Activated T-helper 1 cell treated with anti-CD3 and anti-CD28 coated beads, Interleukin-12 subunit alpha, Interleukin-12 subunit beta, Interleukin-2, Interleukin-4 antibody, amounts not matched to agents 30 ng/mL and 10 ng/mL and 1 ng/mL, durations not matched to agents 14 hours and 24 hours and 36 hours (primary cell): ENCODE data around the gene APOBR. TPM values are rescaled to one million over a fixed set of nuclear protein-coding genes. Genes with fewer than 3 reads are reported as not detected.
"Not testable (repeated sequence)": the region's sequence is repeated elsewhere in the genome, so short reads cannot be mapped to it uniquely, and the experiment has no call there.

Source experiments
- DNase-seq: peaks from one replicate; pipeline ENCODE4 v3.0.0; 2021; ENCODE audit warnings: low spot score
- H3K27ac Mint-ChIP-seq: one replicate; pipeline ENCODE4 v1.8.0; 2021; ENCODE audit warnings: mild to moderate bottlenecking, mixed read lengths
- H3K27me3 Mint-ChIP-seq: one replicate; pipeline ENCODE4 v1.8.0; 2022; ENCODE audit warnings: mild to moderate bottlenecking, moderate library complexity, mixed read lengths; ENCODE audit not compliant: insufficient read depth
- H3K36me3 Mint-ChIP-seq: one replicate; pipeline ENCODE4 v1.8.0; 2021; ENCODE audit warnings: low read depth, mixed read lengths
- H3K4me1 Mint-ChIP-seq: one replicate; pipeline ENCODE4 v1.8.0; 2021; ENCODE audit warnings: low read depth, mixed read lengths
- H3K4me3 Mint-ChIP-seq: one replicate; pipeline ENCODE4 v1.8.0; 2021; ENCODE audit warnings: mild to moderate bottlenecking, moderate library complexity, mixed read lengths
- H3K9me3 Mint-ChIP-seq: one replicate; pipeline ENCODE4 v1.8.0; 2021; ENCODE audit warnings: mixed read lengths
- intact Hi-C: fragments of 100-400 bp; cut with micrococcal nuclease; formaldehyde crosslinking; loops from one replicate; pipeline ENCODE4 v1.15.1; 2024
- total RNA-seq: library from RNA; stranded (reverse); gene quantifications from 2 replicates; pipeline ENCODE4 v1.2.3, GENCODE V29; 2022

The APOBR gene
- total RNA-seq, 1 donor from 2014 or later, result 4.3 TPM

GRCh38 chr16:28538733-28539596 is 44.5 kb downstream of the APOBR start, which contains the start of gene NUPR1:
Gene NUPR1 (minus strand): TSS chr16:28538974. CDS start chr16:28538907, 67 bp downstream.
- Mint-ChIP-seq H3K4me1 (peaks cover 15% of the 10 kb centered on the region), H3K36me3 (no peaks in the 10 kb centered on the region), H3K27me3 (peaks cover 4% of the 10 kb centered on the region), H3K4me3 (no peak within 1 kb of the TSS), H3K9me3 (no peaks in the 10 kb centered on the region), H3K27ac (no peak within 1 kb of the TSS)
- intact Hi-C loops, result no loop called here
- DNase-seq, result no peak

GRCh38 chr16:28540346-28540745 is 45.9 kb downstream of the APOBR start:
- H3K27ac Mint-ChIP-seq, result no peak overlapping the region
- no peak overlapping the region for H3K4me3 Mint-ChIP-seq
- H3K9me3 Mint-ChIP-seq, result no peaks in the 10 kb centered on the region
- H3K27me3 Mint-ChIP-seq, result peaks cover 6% of the 10 kb centered on the region
- H3K4me1 Mint-ChIP-seq, result peaks cover 3% of the 10 kb centered on the region
- no peaks in the 10 kb centered on the region for H3K36me3 Mint-ChIP-seq
- no peak for DNase-seq
- intact Hi-C loops, result no loop called here

DNA sequence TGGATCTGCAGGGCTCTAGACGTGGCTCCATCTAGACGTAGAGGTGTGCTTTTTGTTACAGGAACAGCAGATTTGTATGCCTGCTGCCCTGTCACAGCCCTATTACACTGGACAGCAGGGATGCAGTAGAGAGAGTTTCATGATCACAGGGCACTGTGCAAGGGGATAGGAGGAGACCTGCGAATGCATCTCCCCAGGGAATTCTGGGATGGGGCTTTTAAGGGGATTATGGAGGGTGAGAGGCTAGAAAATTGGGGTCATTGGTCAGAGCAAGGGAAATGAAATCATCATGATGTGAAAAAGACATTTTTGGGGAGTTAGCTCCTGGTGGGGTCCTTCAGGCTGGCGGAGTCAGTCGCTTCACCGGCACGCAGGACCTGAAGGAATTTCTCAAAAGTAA is 48.2 kb downstream of the APOBR start:
- intact Hi-C loops, result no loop called here
- H3K9me3 Mint-ChIP-seq, result no peaks in the 10 kb centered on the region
- H3K4me1 Mint-ChIP-seq, result no peaks in the 10 kb centered on the region
- H3K4me3 Mint-ChIP-seq, result no peak overlapping the region
- H3K27ac Mint-ChIP-seq, result no peak overlapping the region
- H3K36me3 Mint-ChIP-seq, result no peaks in the 10 kb centered on the region
- DNase-seq, result no peak
- H3K27me3 Mint-ChIP-seq, result peaks cover 6% of the 10 kb centered on the region

DNA sequence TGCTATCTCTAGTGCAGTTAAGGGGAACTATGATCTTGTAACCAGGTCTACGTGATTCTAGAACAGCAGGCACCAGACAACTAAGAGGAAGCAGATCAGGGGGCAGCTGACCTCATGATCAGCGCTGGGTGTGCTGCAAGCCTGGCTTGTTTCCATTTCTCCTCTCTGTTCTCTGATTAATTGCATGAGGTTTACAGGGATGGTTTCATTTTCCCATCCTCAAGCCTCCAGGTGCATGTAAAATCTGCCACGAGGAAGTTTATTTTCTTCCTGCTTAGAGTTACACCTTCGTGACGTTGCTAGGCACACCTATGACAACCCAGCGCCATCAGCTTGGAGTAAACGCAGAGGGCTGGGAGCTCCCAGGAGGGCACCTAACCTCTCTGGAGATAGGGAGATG is 48.6 kb downstream of the APOBR start:
- intact Hi-C loops, result no loop called here
- Mint-ChIP-seq H3K9me3 (no peaks in the 10 kb centered on the region), H3K4me3 (no peak overlapping the region), H3K36me3 (no peaks in the 10 kb centered on the region), H3K27me3 (peaks cover 6% of the 10 kb centered on the region), H3K4me1 (no peaks in the 10 kb centered on the region), H3K27ac (no peak overlapping the region)
- DNase-seq, result no peak

GRCh38 chr16:28544998-28545397 is 50.6 kb downstream of the APOBR start:
- H3K27ac Mint-ChIP-seq, result no peak overlapping the region
- no peak overlapping the region for H3K4me3 Mint-ChIP-seq
- peaks cover 5% of the 10 kb centered on the region for H3K4me1 Mint-ChIP-seq
- H3K27me3 Mint-ChIP-seq, result peaks cover 6% of the 10 kb centered on the region
- intact Hi-C loops, result no loop called here
- no peaks in the 10 kb centered on the region for H3K36me3 Mint-ChIP-seq
- no peak for DNase-seq
- H3K9me3 Mint-ChIP-seq, result no peaks in the 10 kb centered on the region

DNA sequence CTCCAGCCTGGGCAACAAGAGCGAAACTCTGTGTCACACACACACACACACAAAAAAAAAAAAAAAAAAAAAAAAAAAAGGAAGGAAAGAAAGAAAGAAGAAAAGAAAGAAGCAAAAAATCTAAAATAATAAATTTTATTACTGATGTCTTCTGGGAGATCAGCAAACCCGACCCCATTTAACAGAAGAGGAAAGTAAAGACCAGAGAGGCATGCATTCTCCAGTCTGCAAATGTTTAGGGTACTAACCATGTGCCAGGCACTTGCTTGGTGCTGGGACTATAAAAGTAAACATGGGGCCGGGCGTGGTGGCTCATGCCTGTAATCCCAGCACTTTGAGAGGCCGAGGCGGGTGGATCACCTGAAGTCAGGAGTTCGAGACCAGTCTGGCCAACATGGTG is 51.5 kb downstream of the APOBR start:
- H3K27ac Mint-ChIP-seq, H3K36me3 Mint-ChIP-seq, intact Hi-C loops, H3K4me3 Mint-ChIP-seq, H3K9me3 Mint-ChIP-seq, H3K27me3 Mint-ChIP-seq, H3K4me1 Mint-ChIP-seq, DNase-seq: not testable (repeated sequence)

- Mint-ChIP-seq H3K27ac (no peak overlapping the region), H3K36me3 (no peaks in the 10 kb centered on the region), H3K4me1 (peaks cover 5% of the 10 kb centered on the region), H3K4me3 (no peak overlapping the region), H3K9me3 (no peaks in the 10 kb centered on the region), H3K27me3 (peaks cover 6% of the 10 kb centered on the region)
- no peak for DNase-seq
- intact Hi-C loops, result no loop called here
These were observed 52.2 kb downstream of the APOBR start for GRCh38 chr16:28546626-28547025.

GRCh38 chr16:28548306-28548802 is 53.9 kb downstream of the APOBR start:
- no peak overlapping the region for H3K27ac Mint-ChIP-seq
- intact Hi-C loops, result no loop called here
- H3K4me1 Mint-ChIP-seq, result peaks cover 5% of the 10 kb centered on the region
- no peaks in the 10 kb centered on the region for H3K9me3 Mint-ChIP-seq
- H3K27me3 Mint-ChIP-seq, result peaks cover 2% of the 10 kb centered on the region
- no peak for DNase-seq
- no peaks in the 10 kb centered on the region for H3K36me3 Mint-ChIP-seq
- H3K4me3 Mint-ChIP-seq, result no peak overlapping the region

Other genes starting within 250 kb of the APOBR start
- gene SBK1, start 202.1 kb upstream of the APOBR start, total RNA-seq, result 0.73 and 0.80 TPM in 2 replicates
- 2.6 and 4.1 TPM in 2 replicates for gene NPIPB6, start 131.1 kb upstream of the APOBR start, total RNA-seq
- gene EIF3CL, start 90.8 kb upstream of the APOBR start, total RNA-seq, result 139 and 192 TPM in 2 replicates
- 0.24 TPM in 1 of 2 replicates, not detected in the other for gene NPIPB7, start 22.3 kb upstream of the APOBR start, total RNA-seq
- gene CLN3, start 2.6 kb upstream of the APOBR start, total RNA-seq, result 27.1 and 28.5 TPM in 2 replicates
- gene IL27, start 12.2 kb downstream of the APOBR start, total RNA-seq, result not detected in 2 replicates
- not detected in 2 replicates for gene NUPR1, start 44.3 kb downstream of the APOBR start, total RNA-seq
- gene SGF29, start 59.3 kb downstream of the APOBR start, total RNA-seq, result 38.6 and 39.0 TPM in 2 replicates
- gene SULT1A2, start 102.4 kb downstream of the APOBR start, total RNA-seq, result 0.12 and 0.41 TPM in 2 replicates
- gene SULT1A1, start 115.4 kb downstream of the APOBR start, total RNA-seq, result 8.4 and 8.9 TPM in 2 replicates
- gene NPIPB8, start 143.4 kb downstream of the APOBR start, total RNA-seq, result 0.70 and 1.2 TPM in 2 replicates
- gene EIF3C, start 216.8 kb downstream of the APOBR start, total RNA-seq, result 1,175 and 1,207 TPM in 2 replicates